ENCODE measurements around the gene MAGEF1.

Gene MAGEF1

DNA sequence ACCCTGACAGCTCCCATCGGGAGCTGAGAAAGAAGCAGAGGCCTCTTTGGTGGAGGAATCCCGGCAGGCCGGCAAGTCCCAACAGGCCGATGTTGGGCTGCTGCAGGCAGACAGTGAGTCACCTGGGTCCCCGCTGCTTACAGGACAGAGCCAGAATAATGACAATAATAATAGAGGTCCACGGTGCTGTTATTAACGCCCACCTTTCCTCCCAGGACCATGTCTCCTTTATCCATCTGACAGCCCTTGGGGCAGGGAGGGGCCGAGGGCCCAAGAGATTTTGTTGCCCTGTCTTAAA, 29.3 kb upstream of the MAGEF1 start:
- Histone ChIP-seq H3K9ac (ENCODE audit: low read depth, low read length) (no peak overlapping the region), H3K4me1 (ENCODE audit: control insufficient read depth, insufficient read depth, low read length) (peaks cover 6% of the 10 kb centered on the region; the same call in 1 of the 2 replicates), H3K9me3 (ENCODE audit: control insufficient read depth, insufficient read depth, low read length) (no peaks in the 10 kb centered on the region), H3K27me3 (ENCODE audit: control insufficient read depth, insufficient read depth, low read length) (peaks cover 4% of the 10 kb centered on the region; the same call in 1 of the 2 replicates), H3K36me3 (ENCODE audit: control insufficient read depth, insufficient read depth, low read length) (no peaks in the 10 kb centered on the region), H3K4me3 (ENCODE audit: low read depth, low read length) (no peak overlapping the region), H3K27ac (ENCODE audit: low read depth, low read length) (no peak overlapping the region)

DNA sequence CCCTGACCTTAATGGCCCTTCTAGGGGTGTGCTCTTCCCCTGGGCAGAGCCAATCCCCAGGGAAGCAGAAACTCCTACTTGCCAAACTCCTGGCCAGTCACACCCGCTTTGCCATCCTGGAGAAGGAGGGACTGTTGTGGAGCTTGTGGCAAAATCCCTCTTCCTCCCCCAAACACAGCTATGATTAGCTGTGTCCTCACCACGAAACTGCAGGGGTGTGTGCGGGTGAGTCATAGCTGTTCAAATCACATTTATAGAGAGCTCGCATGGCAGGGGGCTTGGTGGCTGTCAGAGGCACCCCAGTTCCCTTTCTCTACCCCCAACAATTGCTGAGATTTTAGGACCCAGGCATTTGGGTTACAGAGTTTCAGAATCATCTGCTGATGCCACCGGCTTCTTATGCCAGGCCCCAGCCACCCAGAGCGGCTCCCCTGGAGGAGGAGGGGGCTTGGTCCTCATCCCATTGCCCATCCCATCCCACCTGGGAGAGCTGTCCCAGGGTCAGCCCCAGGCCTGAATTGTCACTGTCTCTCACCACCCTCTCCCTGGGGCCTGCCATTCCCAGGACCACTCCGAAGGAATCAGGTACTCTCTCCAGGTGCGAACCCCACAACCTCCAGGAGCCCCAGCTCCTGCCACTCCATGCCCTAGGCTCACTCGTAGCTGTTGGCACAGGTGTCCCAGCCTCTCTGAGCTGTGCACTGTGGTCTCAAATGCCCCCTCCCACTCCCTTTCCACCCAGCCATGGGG, 28.8 kb upstream of the MAGEF1 start:
- no peak overlapping the region for H3K4me3 ChIP-seq (ENCODE audit: low read depth, low read length)
- no peak overlapping the region for H3K9ac ChIP-seq (ENCODE audit: low read depth, low read length)
- H3K9me3 ChIP-seq (ENCODE audit: control insufficient read depth, insufficient read depth, low read length), result no peaks in the 10 kb centered on the region
- peaks cover 5% of the 10 kb centered on the region; the same call in 1 of the 2 replicates for H3K4me1 ChIP-seq (ENCODE audit: control insufficient read depth, insufficient read depth, low read length)
- H3K27ac ChIP-seq (ENCODE audit: low read depth, low read length), result no peak overlapping the region
- H3K27me3 ChIP-seq (ENCODE audit: control insufficient read depth, insufficient read depth, low read length), result peaks cover 4% of the 10 kb centered on the region; the same call in 1 of the 2 replicates
- no peaks in the 10 kb centered on the region for H3K36me3 ChIP-seq (ENCODE audit: control insufficient read depth, insufficient read depth, low read length)

DNA sequence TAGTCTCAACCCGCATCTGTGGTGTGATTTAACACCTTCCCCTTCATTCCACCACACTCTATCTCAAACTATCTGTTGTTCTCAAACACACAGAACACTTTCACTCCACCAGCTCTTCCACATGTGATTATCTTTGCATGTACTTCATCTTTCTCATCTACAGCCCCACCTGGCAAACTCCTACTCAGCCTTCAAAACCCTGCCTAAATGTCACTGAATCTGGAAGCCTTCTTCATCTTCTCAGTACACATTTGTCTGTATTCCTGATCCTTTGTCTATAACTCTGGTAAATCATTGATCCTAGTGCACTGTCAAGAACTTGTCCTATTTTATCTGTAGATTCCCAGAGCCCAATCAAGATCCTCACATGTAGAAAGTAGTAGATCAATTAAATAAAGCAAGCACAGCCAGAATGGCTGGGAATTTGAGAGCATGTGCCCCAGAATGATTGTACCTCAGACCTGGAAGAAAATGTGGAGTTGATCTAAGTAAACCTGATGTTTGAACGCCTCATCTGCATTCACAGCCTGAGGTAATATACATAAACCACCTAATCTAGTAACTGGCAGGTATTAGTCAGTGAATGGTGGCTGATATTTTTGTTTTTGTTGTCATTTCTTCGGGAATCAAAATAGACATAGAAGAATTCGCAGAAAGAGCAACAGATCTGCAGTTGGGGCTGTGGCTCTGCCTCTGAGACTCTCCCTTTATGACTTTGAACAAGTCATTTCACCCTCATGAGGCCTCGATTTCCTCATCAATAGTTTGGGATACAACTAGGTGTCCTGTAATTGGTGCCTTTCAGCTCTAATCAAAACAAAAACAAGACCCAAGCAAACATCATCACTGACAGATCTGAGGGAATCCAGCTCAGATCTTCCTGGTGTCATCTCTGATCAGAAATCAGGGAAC, 28.0 kb upstream of the MAGEF1 start:
- no peak overlapping the region for H3K27ac ChIP-seq (ENCODE audit: low read depth, low read length)
- H3K4me1 ChIP-seq (ENCODE audit: control insufficient read depth, insufficient read depth, low read length), result no peaks in the 10 kb centered on the region
- H3K36me3 ChIP-seq (ENCODE audit: control insufficient read depth, insufficient read depth, low read length), result no peaks in the 10 kb centered on the region
- peaks cover 4% of the 10 kb centered on the region; the same call in 1 of the 2 replicates for H3K27me3 ChIP-seq (ENCODE audit: control insufficient read depth, insufficient read depth, low read length)
- H3K9me3 ChIP-seq (ENCODE audit: control insufficient read depth, insufficient read depth, low read length), result no peaks in the 10 kb centered on the region
- H3K4me3 ChIP-seq (ENCODE audit: low read depth, low read length), result no peak overlapping the region
- H3K9ac ChIP-seq (ENCODE audit: low read depth, low read length), result no peak overlapping the region

DNA sequence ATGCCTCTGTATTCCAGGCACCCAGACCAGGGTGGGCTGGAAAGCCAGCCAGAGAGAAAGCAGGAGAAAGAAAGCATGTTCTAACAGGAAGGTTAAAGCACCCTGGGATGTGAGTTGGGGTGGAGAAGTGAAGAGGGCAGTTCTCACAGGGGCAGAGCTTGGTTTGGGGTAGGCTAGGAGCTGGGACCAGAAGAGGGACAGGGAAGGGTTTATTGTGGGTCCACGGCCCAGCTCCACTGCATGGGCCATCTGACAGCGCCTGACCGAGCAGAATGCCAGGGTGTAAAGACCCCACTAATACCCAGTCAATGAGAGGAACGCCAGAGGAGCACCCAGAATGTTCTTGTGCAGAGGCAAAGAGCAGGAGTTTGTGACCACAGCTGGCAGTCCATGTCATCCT, 27.1 kb upstream of the MAGEF1 start:
- H3K27me3 ChIP-seq (ENCODE audit: control insufficient read depth, insufficient read depth, low read length), result peaks cover 4% of the 10 kb centered on the region; the same call in 1 of the 2 replicates
- H3K4me1 ChIP-seq (ENCODE audit: control insufficient read depth, insufficient read depth, low read length), result no peaks in the 10 kb centered on the region
- no peak overlapping the region for H3K9ac ChIP-seq (ENCODE audit: low read depth, low read length)
- no peak overlapping the region for H3K4me3 ChIP-seq (ENCODE audit: low read depth, low read length)
- no peak overlapping the region for H3K27ac ChIP-seq (ENCODE audit: low read depth, low read length)
- no peaks in the 10 kb centered on the region for H3K36me3 ChIP-seq (ENCODE audit: control insufficient read depth, insufficient read depth, low read length)
- H3K9me3 ChIP-seq (ENCODE audit: control insufficient read depth, insufficient read depth, low read length), result no peaks in the 10 kb centered on the region

DNA sequence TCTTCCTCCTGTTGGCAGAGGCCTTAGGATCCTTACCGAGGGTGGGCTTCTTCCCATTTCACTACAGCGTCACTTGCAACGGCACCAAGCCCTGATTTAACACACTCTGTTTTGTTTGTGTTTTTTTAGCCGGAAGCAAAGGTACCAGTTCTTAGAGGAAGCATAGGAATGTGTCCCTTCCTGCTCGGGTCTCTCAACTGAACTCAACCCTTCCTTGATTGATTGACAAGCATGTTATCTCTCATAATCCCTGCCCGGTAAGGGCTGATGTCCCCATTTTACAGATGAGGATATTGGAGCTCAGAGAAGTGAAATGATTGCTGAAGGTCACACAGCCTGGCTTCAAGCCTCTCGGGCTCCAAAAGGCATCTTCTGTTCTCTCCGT, 26.6 kb upstream of the MAGEF1 start:
- Histone ChIP-seq H3K4me3 (ENCODE audit: low read depth, low read length) (no peak overlapping the region), H3K4me1 (ENCODE audit: control insufficient read depth, insufficient read depth, low read length) (no peaks in the 10 kb centered on the region), H3K9ac (ENCODE audit: low read depth, low read length) (no peak overlapping the region), H3K27me3 (ENCODE audit: control insufficient read depth, insufficient read depth, low read length) (peaks cover 4% of the 10 kb centered on the region; the same call in 1 of the 2 replicates), H3K36me3 (ENCODE audit: control insufficient read depth, insufficient read depth, low read length) (no peaks in the 10 kb centered on the region), H3K9me3 (ENCODE audit: control insufficient read depth, insufficient read depth, low read length) (no peaks in the 10 kb centered on the region), H3K27ac (ENCODE audit: low read depth, low read length) (no peak overlapping the region)

DNA sequence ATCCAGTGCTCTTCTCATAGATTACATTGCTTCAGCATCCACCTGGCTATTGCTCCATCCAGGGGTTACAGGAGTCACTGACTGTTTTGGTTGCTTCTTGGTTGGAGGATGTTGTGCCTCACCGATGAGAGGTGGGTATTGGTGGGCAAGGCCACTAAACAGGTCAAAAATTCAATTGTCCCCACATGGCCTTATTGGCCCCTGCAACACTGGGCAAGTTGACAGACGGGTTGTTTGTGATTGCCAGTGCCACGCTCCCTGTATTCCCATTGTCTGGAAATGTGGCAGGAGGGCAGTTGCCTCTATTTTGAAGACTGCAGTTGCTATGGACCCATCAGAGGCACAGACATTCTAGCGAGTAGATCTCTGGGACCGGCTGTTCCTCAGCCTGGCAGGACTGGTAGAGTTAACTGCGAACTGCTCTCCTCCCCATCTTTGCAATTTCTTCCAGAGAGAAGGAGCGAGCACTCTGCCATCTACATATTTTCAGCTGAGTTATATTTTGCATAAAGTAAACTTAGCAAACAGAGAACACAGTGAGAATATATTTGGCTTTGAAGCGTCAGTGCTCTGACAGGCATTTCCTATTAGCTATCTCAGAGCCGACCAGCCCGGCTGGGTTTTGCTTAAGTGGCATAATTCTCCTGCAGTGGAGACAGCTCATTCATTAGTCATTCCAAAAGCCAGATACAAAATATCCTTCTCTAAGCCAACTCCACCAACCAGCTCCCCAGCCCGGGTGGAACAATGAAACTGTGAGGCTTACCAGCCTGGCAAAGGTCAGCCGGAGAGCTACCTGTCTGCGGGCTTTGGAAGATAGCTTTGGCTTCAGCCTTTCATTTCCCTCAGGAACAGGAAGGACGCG, 26.0 kb upstream of the MAGEF1 start:
- no peak overlapping the region for H3K27ac ChIP-seq (ENCODE audit: low read depth, low read length)
- no peak overlapping the region for H3K4me3 ChIP-seq (ENCODE audit: low read depth, low read length)
- no peaks in the 10 kb centered on the region for H3K9me3 ChIP-seq (ENCODE audit: control insufficient read depth, insufficient read depth, low read length)
- H3K9ac ChIP-seq (ENCODE audit: low read depth, low read length), result no peak overlapping the region
- peaks cover 4% of the 10 kb centered on the region; the same call in 1 of the 2 replicates for H3K27me3 ChIP-seq (ENCODE audit: control insufficient read depth, insufficient read depth, low read length)
- H3K4me1 ChIP-seq (ENCODE audit: control insufficient read depth, insufficient read depth, low read length), result no peaks in the 10 kb centered on the region
- H3K36me3 ChIP-seq (ENCODE audit: control insufficient read depth, insufficient read depth, low read length), result no peaks in the 10 kb centered on the region

DNA sequence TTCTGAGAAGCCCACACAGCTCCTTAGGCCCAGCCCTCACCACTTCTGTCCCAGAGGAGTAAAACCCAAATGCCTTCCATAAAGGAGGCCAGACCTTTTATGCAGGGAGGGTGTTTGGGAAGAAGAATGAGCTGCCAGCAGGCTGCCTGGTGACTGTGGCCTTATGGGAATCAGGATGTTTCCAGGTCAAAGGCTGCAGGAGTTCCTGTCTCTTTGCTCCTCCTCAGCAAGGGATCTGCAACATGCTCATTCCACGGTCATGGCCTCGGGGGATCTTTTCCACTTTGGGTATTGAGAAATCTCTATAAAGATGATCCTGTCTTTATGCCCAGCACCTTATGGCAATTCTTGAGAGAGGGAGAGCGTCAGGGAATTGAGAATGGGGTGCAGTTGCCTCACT, 25.2 kb upstream of the MAGEF1 start:
- Histone ChIP-seq H3K27ac (ENCODE audit: low read depth, low read length) (no peak overlapping the region), H3K4me3 (ENCODE audit: low read depth, low read length) (no peak overlapping the region), H3K9me3 (ENCODE audit: control insufficient read depth, insufficient read depth, low read length) (no peaks in the 10 kb centered on the region), H3K27me3 (ENCODE audit: control insufficient read depth, insufficient read depth, low read length) (peaks cover 4% of the 10 kb centered on the region; the same call in 1 of the 2 replicates), H3K36me3 (ENCODE audit: control insufficient read depth, insufficient read depth, low read length) (no peaks in the 10 kb centered on the region), H3K9ac (ENCODE audit: low read depth, low read length) (no peak overlapping the region), H3K4me1 (ENCODE audit: control insufficient read depth, insufficient read depth, low read length) (no peaks in the 10 kb centered on the region)

DNA sequence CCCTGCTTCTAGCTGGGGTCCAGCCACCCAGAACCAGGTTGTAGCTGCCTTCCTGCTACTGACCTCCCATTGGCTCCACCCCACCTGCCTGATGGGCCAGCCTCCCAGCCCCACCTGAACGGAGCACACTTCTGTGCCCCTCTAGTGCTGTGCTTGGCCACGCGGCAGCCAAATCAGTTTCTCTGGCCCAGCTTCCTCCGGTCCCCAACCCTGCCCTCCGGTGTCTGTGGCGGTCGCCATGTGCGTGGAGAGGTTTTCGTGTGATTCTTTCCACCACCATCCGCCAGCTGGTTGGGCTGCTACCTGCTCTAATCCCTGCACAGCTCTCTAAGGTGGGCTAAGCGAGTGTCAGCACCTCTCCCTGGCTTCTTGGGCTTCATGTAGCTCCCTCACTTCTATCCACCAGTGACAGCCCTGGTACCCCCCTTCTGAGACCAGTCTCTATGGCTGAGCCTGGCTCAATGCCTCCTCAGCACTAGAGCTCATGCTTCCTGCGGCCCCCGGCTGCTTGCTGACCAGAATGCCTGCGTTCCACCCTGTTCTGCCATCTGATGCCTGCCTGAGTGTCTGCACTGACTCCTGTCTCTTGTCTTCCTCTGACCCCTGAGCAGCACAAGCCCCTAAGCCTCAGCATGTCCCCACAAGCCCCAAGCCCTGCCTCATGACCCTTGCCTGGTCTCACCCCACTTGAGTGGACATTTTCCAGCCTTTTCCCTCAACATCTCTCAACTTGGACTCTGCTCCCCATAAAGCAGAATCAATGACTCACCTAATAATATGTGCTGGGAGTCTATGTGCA, 23.2 kb upstream of the MAGEF1 start:
- Histone ChIP-seq H3K36me3 (ENCODE audit: control insufficient read depth, insufficient read depth, low read length) (no peaks in the 10 kb centered on the region), H3K27ac (ENCODE audit: low read depth, low read length) (no peak overlapping the region), H3K4me1 (ENCODE audit: control insufficient read depth, insufficient read depth, low read length) (no peaks in the 10 kb centered on the region), H3K9ac (ENCODE audit: low read depth, low read length) (no peak overlapping the region), H3K27me3 (ENCODE audit: control insufficient read depth, insufficient read depth, low read length) (peaks cover 4% of the 10 kb centered on the region; the same call in 1 of the 2 replicates), H3K9me3 (ENCODE audit: control insufficient read depth, insufficient read depth, low read length) (no peaks in the 10 kb centered on the region), H3K4me3 (ENCODE audit: low read depth, low read length) (no peak overlapping the region)

DNA sequence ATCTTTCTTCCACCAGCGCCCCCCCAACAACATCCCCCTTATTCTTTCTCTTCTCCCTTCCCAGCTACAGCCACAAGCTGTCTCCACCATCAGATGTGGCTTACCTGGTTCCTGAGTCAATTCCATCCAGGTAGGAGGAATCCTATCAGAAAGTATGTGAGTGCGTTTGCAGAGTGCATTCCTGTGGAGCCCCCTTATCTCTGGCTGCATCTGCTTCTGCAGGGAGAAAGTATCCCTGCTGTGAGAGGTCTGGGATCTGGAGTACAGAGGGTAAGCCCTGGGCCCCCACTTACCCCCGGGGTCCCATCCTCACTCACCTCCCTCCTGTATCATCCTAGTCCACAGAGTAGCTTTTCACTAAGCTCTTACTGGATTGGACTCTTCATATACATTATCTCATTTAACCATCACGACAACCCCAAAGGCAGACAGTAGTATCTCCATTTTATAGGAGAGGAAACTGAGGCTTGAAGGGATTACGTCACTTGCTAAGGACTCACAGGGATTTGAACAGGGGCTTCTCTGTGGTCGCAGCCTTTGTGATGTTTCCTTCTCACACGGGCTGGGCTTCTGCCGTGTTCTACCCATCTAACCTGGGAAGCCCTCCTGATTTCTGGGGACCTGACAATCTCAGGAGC, 22.2 kb upstream of the MAGEF1 start:
- no peak overlapping the region for H3K9ac ChIP-seq (ENCODE audit: low read depth, low read length)
- no peaks in the 10 kb centered on the region for H3K36me3 ChIP-seq (ENCODE audit: control insufficient read depth, insufficient read depth, low read length)
- no peaks in the 10 kb centered on the region for H3K9me3 ChIP-seq (ENCODE audit: control insufficient read depth, insufficient read depth, low read length)
- H3K4me3 ChIP-seq (ENCODE audit: low read depth, low read length), result no peak overlapping the region
- no peak overlapping the region for H3K27ac ChIP-seq (ENCODE audit: low read depth, low read length)
- H3K4me1 ChIP-seq (ENCODE audit: control insufficient read depth, insufficient read depth, low read length), result no peaks in the 10 kb centered on the region
- H3K27me3 ChIP-seq (ENCODE audit: control insufficient read depth, insufficient read depth, low read length), result no peaks in the 10 kb centered on the region; the same call in 1 of the 2 replicates

DNA sequence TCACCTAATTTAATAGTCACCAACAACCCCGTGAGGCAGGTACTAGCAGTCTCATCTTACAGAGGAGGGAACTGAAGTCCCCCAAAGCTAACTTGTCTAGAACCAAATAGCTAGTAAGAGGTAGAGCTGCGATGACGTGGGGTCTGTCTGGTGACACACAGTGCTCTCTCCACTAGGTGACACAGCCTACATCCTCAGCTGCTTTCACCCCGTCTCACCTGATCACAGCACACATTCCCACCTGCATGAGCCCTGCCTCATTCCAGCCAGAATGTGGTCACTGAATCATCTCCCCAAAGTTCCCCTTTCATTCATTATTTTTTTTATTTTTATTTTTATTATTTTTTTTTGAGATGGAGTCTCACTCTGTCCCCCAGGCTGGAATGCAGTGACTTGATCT, 21.3 kb upstream of the MAGEF1 start:
- no peaks in the 10 kb centered on the region; the same call in 1 of the 2 replicates for H3K27me3 ChIP-seq (ENCODE audit: control insufficient read depth, insufficient read depth, low read length)
- no peaks in the 10 kb centered on the region for H3K36me3 ChIP-seq (ENCODE audit: control insufficient read depth, insufficient read depth, low read length)
- H3K9ac ChIP-seq (ENCODE audit: low read depth, low read length), result no peak overlapping the region

More for the DNA sequence above, 21.3 kb upstream of the MAGEF1 start:
- H3K9me3 ChIP-seq (ENCODE audit: control insufficient read depth, insufficient read depth, low read length), result no peaks in the 10 kb centered on the region
- no peak overlapping the region for H3K4me3 ChIP-seq (ENCODE audit: low read depth, low read length)
- no peak overlapping the region for H3K27ac ChIP-seq (ENCODE audit: low read depth, low read length)
- no peaks in the 10 kb centered on the region for H3K4me1 ChIP-seq (ENCODE audit: control insufficient read depth, insufficient read depth, low read length)

Measured in HUES48 (cell line).